ENCODE data around the gene MYOF.
"Not testable (repeated sequence)": the region's sequence is repeated elsewhere in the genome, so short reads cannot be mapped to it uniquely, and the experiment has no call there.

MYOF gene

DNA sequence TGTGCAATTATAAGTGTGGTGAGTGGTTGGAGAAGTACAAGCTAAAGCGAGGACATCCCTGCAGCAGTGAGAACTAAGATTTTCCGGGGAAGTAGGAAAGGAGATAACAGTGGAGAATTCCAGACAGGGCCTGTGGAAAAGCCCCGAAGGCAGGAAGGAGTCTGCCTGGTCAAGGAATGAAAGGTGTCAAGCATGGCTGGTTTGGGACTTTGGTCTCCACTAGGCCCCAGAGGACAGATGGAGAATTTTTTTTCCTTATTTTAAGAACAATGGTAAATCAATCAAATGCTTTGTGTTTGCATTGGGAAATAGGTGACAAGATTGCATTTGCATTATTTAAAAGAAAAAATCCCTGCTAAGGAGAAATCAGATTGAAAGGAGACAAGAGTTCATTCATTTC is 11.0 kb upstream of the MYOF start:
- in situ Hi-C loops (cut with HindIII; ENCODE audit: low pct_ligation_motif_present, low pct_unique_long_range_greater_than_20kb, low sequenced_read_pairs), result no loop called here
- DNase-seq, result peak; percentile 37

DNA sequence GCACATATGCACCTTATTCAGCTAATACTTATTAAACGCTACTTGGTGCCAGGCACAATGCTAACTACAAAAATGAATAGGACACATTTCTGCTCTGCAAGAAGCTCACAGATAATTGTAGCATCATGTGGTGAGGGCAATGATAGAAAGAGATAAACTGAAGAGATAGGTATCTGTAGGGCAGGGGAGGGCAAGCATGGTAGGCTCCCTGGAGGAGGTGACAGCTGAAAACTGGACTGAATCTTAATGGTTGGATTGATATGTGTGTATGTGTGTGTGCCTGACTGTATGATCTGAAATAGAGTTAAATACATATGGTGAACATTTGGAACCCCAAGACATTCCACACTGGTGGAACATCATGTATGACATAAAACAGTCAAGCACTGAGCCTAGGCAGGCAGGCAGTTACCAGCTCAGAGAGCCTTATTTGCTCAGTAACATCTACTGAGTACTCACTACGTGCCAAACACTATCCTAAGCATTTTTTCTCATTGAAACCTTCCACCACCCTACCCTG is 9.5 kb upstream of the MYOF start:
- in situ Hi-C loops (cut with HindIII; ENCODE audit: low pct_ligation_motif_present, low pct_unique_long_range_greater_than_20kb, low sequenced_read_pairs), result no loop called here
- DNase-seq, result no peak

DNA sequence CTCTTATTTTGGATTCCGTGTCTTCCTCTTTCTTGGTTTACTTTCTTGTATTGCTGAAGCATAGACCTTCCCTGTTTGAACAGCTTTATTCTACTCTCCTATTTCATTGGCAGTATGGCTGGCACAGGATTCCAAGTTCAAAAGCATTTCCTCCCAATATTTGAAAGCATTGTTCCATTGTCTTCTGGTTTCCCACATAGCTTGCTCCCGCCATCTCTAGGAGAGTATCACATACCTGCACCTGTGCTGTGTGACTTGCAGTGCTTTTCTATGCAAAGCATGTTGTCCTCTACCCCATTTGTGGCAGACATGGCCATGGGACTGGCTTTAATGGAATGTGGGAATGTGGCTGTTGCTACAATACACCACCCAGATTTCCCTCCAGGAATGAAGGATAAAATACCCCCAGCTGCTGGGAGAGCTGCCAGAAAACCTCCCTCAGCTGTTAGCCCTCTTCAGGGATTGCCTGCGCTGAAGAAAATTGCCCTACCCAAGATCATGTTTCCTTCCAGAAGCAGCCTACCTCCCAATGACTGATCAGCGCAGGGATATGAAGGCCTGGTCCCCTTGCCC is 6.9 kb upstream of the MYOF start:
- no peak for DNase-seq
- in situ Hi-C loops (cut with HindIII; ENCODE audit: low pct_ligation_motif_present, low pct_unique_long_range_greater_than_20kb, low sequenced_read_pairs), result no loop called here

DNA sequence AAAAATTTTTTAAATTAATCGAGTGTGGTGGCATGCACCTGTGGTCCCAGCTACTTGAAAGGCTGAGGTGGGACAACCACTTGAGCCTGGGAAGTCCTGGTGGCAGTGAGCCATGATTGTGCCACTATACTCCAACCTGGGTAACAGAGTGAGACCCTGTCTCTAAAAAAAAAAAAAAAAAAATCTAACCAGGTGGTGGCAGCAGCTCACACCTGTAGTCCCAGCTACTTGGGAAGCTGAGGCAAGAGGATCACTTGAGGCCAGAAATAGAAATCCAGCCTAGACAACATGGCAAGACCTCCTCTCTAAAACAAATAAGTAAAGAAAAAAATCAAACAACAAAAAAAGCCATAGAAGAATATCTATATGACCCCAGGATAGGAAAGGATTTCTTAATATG is 3.6 kb upstream of the MYOF start:
- no peak for DNase-seq
- in situ Hi-C loops (cut with HindIII; ENCODE audit: low pct_ligation_motif_present, low pct_unique_long_range_greater_than_20kb, low sequenced_read_pairs), result no loop called here

DNA sequence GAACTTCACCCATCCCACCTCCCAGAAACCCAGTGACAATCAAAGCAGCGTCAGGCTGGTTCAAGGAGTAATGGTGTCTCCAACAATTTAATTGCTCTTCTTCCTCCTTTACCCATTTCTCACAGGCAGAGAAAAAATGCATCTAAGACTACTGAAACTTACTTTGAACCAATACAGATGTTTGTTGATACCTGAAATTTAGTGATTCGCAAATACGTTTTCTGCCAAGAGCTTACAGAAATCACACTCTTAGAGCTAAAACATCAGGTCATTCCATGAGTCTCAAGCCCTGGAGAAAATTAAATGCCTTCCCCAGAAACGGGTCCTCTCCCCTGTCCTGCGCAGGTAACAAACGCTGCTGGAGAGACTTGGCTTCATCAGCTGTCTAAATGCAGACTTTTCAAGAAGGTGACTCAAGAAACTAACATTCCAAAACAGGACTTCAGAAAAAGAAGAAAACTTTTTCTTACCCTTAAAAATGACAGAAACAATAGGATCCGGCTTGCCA is 443 bp downstream of the MYOF start:
- in situ Hi-C loops (cut with HindIII; ENCODE audit: low pct_ligation_motif_present, low pct_unique_long_range_greater_than_20kb, low sequenced_read_pairs), result no loop called here
- DNase-seq, result no peak

DNA sequence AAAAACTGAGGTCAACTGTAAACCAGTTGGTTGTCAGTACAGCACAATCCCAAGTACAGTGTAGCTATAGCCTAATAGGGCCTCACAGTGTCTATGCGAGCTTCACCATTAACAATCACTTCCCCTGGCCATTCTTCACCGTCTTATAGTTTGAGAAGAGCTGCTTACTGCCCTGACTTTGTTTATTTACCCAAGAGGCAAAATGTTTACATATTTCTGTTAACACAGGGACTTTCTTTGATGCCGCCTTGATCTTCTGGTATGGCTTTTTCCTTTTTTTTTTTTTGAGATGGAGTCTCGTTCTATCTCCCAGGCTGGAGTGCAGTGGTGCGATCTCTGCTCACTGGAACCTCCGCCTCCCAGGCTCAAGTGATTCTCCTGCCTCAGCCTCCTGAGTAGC is 3.3 kb downstream of the MYOF start:
- in situ Hi-C loops (cut with HindIII; ENCODE audit: low pct_ligation_motif_present, low pct_unique_long_range_greater_than_20kb, low sequenced_read_pairs), result no loop called here
- no peak for DNase-seq

DNA sequence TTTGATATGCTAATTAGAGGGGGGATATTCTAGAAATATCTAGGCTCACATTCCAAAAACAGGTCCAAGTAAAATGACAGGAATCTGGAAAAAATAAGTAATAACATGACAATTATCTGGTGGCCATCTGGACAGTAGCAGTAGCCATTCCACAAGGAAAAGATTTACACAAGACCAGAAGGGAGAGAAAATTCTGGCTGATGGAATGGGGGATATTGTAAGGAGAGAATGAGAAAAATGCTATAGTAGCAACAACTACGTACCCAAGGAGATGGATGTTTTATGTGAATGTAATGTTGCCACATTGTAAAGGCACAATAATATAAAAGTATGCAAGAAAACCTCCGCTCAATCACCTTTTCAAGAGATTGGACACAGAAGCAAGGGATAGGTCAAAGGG is 5.4 kb downstream of the MYOF start:
- DNase-seq, result no peak
- in situ Hi-C loops (cut with HindIII; ENCODE audit: low pct_ligation_motif_present, low pct_unique_long_range_greater_than_20kb, low sequenced_read_pairs), result no loop called here

DNA sequence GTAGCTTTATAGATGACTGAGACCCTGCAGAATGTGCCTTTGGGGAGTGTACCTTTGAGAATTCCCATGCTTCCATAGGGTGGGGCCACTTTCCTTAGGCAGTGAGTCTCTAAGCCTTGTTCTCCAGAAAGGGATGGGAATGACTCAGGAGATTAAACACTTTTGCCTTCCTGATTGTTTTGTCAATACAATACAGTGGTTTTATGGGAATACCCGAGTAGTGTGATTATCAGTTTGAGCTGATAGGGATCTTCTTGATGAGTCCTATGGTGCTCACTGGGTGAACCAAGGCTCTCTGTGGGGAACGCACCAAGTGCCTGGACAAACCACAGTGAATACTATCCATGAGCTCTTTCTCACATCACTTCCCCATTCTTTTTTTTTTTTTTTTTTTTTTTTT is 6.3 kb downstream of the MYOF start:
- DNase-seq, result no peak
- in situ Hi-C loops (cut with HindIII; ENCODE audit: low pct_ligation_motif_present, low pct_unique_long_range_greater_than_20kb, low sequenced_read_pairs), result no loop called here

DNA sequence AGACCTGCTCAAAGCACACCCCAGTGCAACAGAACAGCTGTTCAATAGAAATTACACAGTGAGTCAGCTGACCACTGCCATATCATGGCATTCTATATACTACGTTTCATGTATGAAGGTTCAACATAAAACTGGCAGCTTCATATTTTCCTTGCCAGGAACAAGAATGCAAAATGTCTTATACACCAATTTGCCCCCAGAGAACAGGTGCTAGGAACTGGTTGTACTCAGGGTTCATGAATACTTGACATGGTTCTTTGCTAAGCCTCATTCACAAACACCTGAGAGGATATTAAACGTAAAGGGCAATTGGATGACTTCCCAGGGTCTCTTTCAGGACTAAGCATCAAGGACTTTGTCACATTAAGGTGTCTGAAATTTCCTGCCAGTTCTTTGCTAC is 6.9 kb downstream of the MYOF start:
- no peak for DNase-seq
- in situ Hi-C loops (cut with HindIII; ENCODE audit: low pct_ligation_motif_present, low pct_unique_long_range_greater_than_20kb, low sequenced_read_pairs), result no loop called here

DNA sequence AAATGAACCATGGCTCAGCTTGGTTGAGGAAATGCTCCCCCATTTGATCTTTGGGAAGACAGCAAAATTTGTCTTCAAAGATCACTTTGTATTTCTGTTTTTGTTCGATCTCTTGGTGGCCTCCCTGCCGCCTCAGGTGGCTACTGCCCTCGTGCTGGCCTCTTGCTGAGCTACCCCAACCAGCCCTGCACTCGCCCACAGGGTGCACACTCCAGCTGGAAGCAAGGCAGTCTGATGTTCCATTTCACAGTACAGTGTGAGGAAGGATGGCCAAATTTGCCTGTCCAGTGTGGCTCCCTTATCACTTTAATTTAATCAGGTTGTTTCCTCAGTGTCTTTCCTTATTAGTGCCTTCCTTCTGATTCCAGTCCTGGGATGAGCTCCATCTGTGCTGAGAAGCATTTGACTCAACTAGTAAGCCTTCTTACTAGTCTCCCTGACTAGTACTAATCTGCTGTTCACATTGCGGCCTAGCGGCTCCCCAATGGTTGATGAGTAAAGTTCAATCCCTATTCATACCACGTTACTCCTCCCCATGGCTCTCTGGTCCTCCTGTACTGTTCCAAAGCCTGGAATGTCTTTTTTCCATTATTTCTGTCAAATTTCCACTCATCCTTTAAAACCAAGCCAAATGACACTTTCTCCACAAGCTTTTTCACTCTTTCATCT is 8.2 kb downstream of the MYOF start:
- DNase-seq, result no peak
- in situ Hi-C loops (cut with HindIII; ENCODE audit: low pct_ligation_motif_present, low pct_unique_long_range_greater_than_20kb, low sequenced_read_pairs), result no loop called here

DNA sequence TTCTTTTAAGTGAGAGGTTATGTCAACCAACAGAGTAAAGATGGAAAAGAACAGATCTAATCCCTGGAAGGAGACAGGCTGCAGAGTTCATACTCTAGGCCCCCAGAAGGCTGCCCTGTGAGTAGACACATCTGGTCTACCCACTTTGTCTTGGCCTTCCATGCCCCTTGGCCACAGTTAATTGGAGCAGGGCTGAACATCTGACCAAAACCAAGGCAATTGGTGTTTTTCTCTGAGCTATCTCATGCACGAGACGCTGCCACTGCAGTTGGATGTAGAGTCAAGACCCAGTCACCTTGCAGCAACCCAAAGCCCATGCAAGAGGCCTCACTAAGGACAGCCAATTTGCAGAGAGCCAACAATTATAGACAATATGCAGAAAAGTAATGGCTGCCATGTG is 9.0 kb downstream of the MYOF start:
- DNase-seq, result no peak
- in situ Hi-C loops (cut with HindIII; ENCODE audit: low pct_ligation_motif_present, low pct_unique_long_range_greater_than_20kb, low sequenced_read_pairs), result no loop called here

DNA sequence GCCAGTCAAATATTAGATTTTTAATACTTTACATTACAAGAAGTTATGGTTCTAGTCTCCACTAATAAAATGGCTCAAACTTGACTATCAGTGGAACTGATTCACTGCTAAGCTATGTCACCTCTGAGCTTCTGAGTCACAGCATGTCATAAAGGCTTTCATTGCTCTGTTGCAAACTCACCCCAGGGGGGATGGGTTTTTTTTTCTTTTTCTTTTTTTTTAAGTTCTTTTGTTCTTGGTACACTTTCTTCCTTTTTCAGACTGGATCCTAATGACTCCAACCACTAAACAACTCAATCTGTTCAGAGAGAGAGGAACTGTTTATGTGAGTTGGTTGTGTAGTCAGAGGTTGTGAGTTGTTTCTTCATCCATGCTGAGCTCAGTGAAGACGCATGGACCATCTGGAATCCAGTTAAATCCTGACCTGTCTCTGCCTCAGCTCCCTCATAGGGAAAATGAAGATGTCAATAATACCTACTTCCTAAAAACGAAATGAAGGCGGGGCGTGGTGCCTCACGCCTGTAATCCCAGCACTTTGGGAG is 11.0 kb downstream of the MYOF start:
- in situ Hi-C loops (cut with HindIII; ENCODE audit: low pct_ligation_motif_present, low pct_unique_long_range_greater_than_20kb, low sequenced_read_pairs), result no loop called here
- peak; percentile 95 for DNase-seq

DNA sequence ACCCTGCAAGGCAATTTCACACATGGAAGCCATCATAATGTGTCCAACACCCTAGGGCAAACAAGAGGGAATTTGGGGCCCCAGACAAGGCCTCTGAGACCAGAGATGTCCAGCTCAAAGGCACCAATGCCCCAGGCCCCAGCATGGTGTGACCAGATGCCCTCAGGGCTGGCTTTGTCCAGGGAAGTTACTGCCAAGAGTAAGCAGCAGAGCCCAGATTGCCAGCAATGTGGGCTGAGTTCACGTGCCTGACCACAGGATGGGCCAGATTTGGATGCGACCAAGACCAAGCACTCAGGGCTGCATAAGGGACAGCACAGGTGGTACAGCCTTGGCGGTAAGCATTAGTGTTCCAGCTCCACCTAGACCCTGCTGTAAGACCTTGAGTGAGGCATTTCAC is 12.7 kb downstream of the MYOF start:
- in situ Hi-C loops (cut with HindIII; ENCODE audit: low pct_ligation_motif_present, low pct_unique_long_range_greater_than_20kb, low sequenced_read_pairs), result no loop called here
- no peak for DNase-seq

DNA sequence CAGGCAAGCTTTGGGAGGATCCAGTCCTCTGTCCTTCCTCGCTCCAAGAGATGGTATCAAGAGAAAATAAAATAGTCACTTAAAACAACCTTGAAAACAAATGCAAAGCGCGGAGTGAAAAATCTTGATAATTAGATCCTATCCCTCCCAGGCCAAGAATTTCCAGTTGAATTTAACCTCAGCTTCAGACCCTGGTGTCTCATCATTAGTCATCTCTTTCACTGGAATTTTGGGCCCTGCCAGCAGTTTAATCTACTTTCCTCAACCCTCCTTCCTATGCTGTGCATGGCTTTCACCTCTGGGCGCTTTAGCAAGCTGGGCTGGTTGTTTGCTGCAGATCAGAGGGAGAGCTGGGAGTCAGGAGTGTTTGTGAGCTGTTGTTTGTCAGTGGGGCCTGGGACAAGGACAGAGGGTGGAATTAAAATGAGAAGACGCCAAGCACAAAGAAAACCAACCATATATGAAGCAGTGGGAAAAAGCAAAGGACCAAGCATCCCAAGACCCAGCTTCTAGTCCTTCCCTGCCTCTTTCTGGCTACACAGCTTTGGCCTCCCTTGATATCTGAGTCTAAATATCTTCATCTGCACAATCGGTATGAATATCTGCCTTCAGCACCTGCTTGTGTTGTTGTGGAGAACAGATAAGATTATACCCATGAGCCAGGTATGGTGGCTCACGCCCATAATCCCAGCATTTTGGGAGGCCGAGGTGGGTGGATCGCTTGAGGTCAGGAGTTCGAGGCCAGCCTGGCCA is 13.5 kb downstream of the MYOF start:
- in situ Hi-C loops (cut with HindIII; ENCODE audit: low pct_ligation_motif_present, low pct_unique_long_range_greater_than_20kb, low sequenced_read_pairs), result no loop called here
- peak; percentile 95 for DNase-seq

DNA sequence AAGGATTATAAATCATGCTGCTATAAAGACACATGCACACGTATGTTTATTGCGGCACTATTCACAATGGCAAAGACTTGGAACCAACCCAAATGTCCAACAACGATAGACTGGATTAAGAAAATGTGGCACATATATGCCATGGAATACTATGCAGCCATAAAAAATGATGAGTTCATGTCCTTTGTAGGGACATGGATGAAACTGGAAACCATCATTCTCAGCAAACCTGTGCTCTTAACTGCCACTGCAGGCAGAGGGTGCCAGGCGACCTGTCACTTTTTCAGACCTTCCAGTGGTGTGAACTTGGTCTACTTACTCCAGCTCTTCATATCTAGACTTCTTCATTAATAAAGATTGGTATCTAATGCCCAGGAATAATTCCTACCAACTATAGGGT is 14.5 kb downstream of the MYOF start:
- DNase-seq; in situ Hi-C loops (cut with HindIII; ENCODE audit: low pct_ligation_motif_present, low pct_unique_long_range_greater_than_20kb, low sequenced_read_pairs): not testable (repeated sequence)

DNA sequence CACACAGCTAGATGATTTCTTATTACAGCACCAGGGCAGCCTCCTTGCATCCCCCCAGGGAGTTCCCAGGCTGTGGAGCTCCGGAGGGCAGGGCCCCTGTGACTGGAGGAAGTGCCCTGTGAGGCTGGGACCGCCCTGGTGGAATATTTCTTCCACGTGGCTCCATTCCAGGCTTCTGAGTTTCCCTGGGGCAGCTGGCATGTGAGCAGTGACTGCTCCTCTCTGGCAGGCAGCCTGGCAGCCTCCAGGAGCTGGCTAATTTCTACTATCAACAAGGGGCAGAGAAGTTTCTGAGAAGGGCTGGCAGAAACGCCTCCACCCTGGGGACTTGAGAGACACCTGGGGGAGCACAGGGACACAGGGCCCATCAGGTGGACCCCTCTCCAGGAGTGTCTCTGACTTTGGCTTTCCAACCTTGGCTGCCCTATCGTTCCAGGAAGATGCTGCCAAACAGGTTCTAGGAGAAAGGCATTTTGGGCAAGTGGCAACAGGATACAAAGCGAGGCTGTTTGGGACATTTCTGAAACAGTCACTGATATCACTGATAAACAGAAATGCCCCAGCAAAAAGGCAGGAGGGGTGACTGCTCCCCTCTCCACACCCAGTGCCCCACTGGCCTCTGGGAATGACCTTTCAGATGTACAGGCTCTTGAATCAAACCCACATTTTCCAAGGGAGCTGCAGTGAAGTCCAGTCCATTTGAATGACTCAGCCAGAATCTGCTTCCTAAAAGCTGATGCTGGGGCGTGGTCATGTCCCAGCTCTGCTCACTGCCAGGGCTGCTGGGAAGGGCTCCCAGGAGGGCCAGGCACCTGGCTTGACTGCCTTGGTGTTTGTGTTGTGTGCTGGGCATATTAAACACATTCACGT is 16.1 kb downstream of the MYOF start:
- in situ Hi-C loops (cut with HindIII; ENCODE audit: low pct_ligation_motif_present, low pct_unique_long_range_greater_than_20kb, low sequenced_read_pairs), result no loop called here
- DNase-seq, result peak; percentile 99

DNA sequence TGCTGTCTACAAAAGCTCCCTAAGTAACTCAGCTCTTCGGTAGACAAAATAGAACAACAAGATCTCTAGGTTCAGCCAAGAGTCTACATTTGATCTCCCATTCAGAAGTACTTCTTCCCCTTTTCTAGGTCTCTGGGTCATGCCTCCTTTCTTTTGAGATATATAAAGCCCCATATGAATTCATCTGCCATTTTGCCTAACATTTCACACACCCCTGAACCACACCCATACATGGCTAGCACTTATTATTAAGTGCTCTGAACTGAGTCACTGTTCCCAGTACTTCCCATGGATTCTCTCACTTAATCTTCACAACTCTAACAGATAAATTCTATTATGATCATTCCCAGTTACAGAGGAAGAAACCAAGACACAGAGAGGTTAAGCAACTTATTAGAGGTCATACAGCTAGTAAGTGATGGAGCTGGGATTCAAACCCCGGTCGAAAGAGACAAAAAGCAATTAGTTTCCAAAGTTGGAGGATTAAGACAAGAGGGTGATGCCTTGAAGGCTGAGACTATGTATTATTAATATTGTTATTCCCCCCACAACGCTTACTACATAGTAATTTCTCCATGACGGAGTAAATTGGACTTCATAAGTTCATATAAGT is 17.3 kb downstream of the MYOF start:
- no peak for DNase-seq
- in situ Hi-C loops (cut with HindIII; ENCODE audit: low pct_ligation_motif_present, low pct_unique_long_range_greater_than_20kb, low sequenced_read_pairs), result no loop called here

All from ACHN (cell line).